HepG2 (cell line): ENCODE measurements around the gene FSIP1. TPM values are rescaled to one million over a fixed set of nuclear protein-coding genes. Genes with fewer than 3 reads are reported as not detected.

ENCODE experiments used
- ATAC-seq: fragments of 200-7000 bp; cut with Tn5 transposase; 3 replicates; pipeline ENCODE4 v1.9.1; 2020; ENCODE audit warnings: mild to moderate bottlenecking, moderate library complexity
- BruUV-seq: library from RNA; stranded (reverse); fragments of 400-500 nt; replicated peaks from 2 replicates; lab custom pipeline; 2021; lab: Mats Ljungman, UMichigan
- CTCF ChIA-PET: fragments of 300-600 bp; formaldehyde crosslinking; extraction: SDS; loops from one replicate; lab custom pipeline; 2021; ENCODE audit warnings: low total read pairs, inconsistent platforms, low intra/inter-chr PET ratio; lab: Yijun Ruan, JAX
- POLR2A ChIA-PET: fragments of 350-600 bp; sonication (Branson Sonifier 250); formaldehyde crosslinking; loops from one replicate; lab custom pipeline; 2020; ENCODE audit warnings: antibody characterized with exemption, inconsistent platforms; lab: Yijun Ruan, JAX
- DNase-seq: peaks from one replicate; pipeline ENCODE4 v3.0.0-alpha.2; 2015; ENCODE audit warnings: low spot score
- FAIRE-seq: peaks from 3 replicates; lab custom pipeline; 2011; peaks lifted over from hg19 to GRCh38; lab: Jason Lieb, UNC
- H2AFZ ChIP-seq: one replicate; pipeline ENCODE4 v1.6.1; 2011; ENCODE audit warnings: low read length, inconsistent platforms
- H3K27ac ChIP-seq: fragments of 300-600 bp; 3 replicates; pipeline ENCODE4 v1.8.0; 2011; ENCODE audit warnings: mixed run types, mild to moderate bottlenecking, mixed read lengths, low read length, inconsistent platforms; ENCODE audit not compliant: insufficient read depth; ENCODE audit errors: extremely low read length
- H3K27me3 ChIP-seq, 2 experiments: fragments of 200-600 bp in 1 of 2; 2 replicates in 1 of 2; 3 replicates in 1 of 2; pipeline versions ENCODE4 v1.6.0 to v1.8.0; 2011; ENCODE audit warnings: low read length in 2 of 2, mild to moderate bottlenecking in 2 of 2, moderate library complexity in 2 of 2, inconsistent platforms in 1 of 2; ENCODE audit not compliant: insufficient read depth in 2 of 2, control insufficient read depth in 1 of 2
- H3K36me3 ChIP-seq, 2 experiments: fragments of 200-600 bp in 1 of 2; replicated peaks in 1 of 2; 2 replicates in 1 of 2; 3 replicates in 1 of 2; pipeline versions ENCODE4 v1.5.1 to v1.8.0; 2011; ENCODE audit warnings: low read length in 2 of 2, inconsistent platforms in 1 of 2; ENCODE audit not compliant: insufficient read depth in 2 of 2, control insufficient read depth in 1 of 2
- H3K4me1 ChIP-seq: 2 replicates; pipeline ENCODE4 v1.5.1; 2012; ENCODE audit warnings: low read length, inconsistent platforms; ENCODE audit not compliant: insufficient read depth
- H3K4me2 ChIP-seq: 2 replicates; pipeline ENCODE4 v1.6.0; 2011; ENCODE audit warnings: low read depth, low read length, inconsistent platforms
- H3K4me3 ChIP-seq, 3 experiments: fragments of 200-600 bp in 1 of 3; sonication (generic), shearing (Covaris generic) in 1 of 3; replicated peaks in 1 of 3; 2 replicates each; pipeline ENCODE4 v1.5.1; 2011 to 2016; ENCODE audit warnings: low read length in 3 of 3, inconsistent platforms in 2 of 3, low read depth in 2 of 3, mild to moderate bottlenecking in 2 of 3, control low read depth in 1 of 3, mixed read lengths in 1 of 3; ENCODE audit not compliant: insufficient read depth in 1 of 3
- H3K79me2 ChIP-seq: one replicate; pipeline ENCODE4 v1.6.1; 2011; ENCODE audit warnings: low read length, inconsistent platforms; ENCODE audit not compliant: insufficient read depth
- H3K9ac ChIP-seq: 2 replicates; pipeline ENCODE4 v1.6.0; 2011; ENCODE audit warnings: mild to moderate bottlenecking, low read depth, low read length, inconsistent platforms; ENCODE audit not compliant: insufficient read depth
- H3K9me3 ChIP-seq: 2 replicates; pipeline ENCODE4 v1.5.1; 2012; ENCODE audit warnings: mild to moderate bottlenecking, low read length
- H4K20me1 ChIP-seq: 2 replicates; pipeline ENCODE4 v1.6.0; 2011; ENCODE audit warnings: inconsistent platforms, mild to moderate bottlenecking, low read length, moderate library complexity; ENCODE audit not compliant: insufficient read depth
- ARID3A ChIP-seq: IDR thresholded peaks from 2 replicates; pipeline ENCODE4 v1.6.1; 2012; ENCODE audit warnings: low read depth, low read length, improper control_type of control experiment
- CBX5 ChIP-seq: sonication (generic); formaldehyde crosslinking; IDR thresholded peaks from 2 replicates; pipeline ENCODE4 v1.4.0; 2020; ENCODE audit warnings: missing genetic modification reagents, borderline replicate concordance
- FOXA1 ChIP-seq, 2 experiments: fragments of 450-650 bp in 1 of 2; sonication (generic) in 1 of 2; formaldehyde crosslinking in 1 of 2; IDR thresholded peaks; 2 replicates each; pipeline versions ENCODE4 v1.4.0 to v1.6.1; 2016 to 2020; ENCODE audit warnings: missing genetic modification reagents in 1 of 2
- HNF1A ChIP-seq, 2 experiments: sonication (generic) in 1 of 2; formaldehyde crosslinking in 1 of 2; IDR thresholded peaks; 2 replicates each; pipeline versions ENCODE4 v1.4.0 to v1.6.1; 2016 to 2020; ENCODE audit warnings: borderline replicate concordance in 1 of 2, low read depth in 1 of 2, mild to moderate bottlenecking in 1 of 2, missing genetic modification reagents in 1 of 2
- IRF9 ChIP-seq: sonication (generic); formaldehyde crosslinking; IDR thresholded peaks from 2 replicates; pipeline ENCODE4 v1.8.0; 2022; ENCODE audit warnings: missing genetic modification reagents, mild to moderate bottlenecking, borderline replicate concordance
- KAT2B ChIP-seq: fragments of 150-350 bp; IDR thresholded peaks from 2 replicates; pipeline ENCODE4 v1.6.1; 2014; ENCODE audit warnings: low read depth, low read length, borderline replicate concordance
- KLF11 ChIP-seq: IDR thresholded peaks from 2 replicates; pipeline ENCODE4 v1.6.1; 2016; ENCODE audit warnings: missing compliant biosample characterization
- NR0B2 ChIP-seq: sonication (generic); formaldehyde crosslinking; IDR thresholded peaks from 2 replicates; pipeline ENCODE4 v1.4.0; 2020; ENCODE audit warnings: mild to moderate bottlenecking, missing genetic modification reagents
- PCBP1 ChIP-seq: fragments of 200-400 bp; formaldehyde crosslinking; IDR thresholded peaks from 2 replicates; pipeline ENCODE4 v1.6.1; 2017; ENCODE audit warnings: mild to moderate bottlenecking, low read depth, low read length, borderline replicate concordance
- PHF21A ChIP-seq: sonication (generic); formaldehyde crosslinking; IDR thresholded peaks from 2 replicates; pipeline ENCODE4 v1.5.0; 2020; ENCODE audit warnings: mild to moderate bottlenecking, missing genetic modification reagents
- PPARG ChIP-seq: conservative IDR thresholded peaks from 2 replicates; pipeline ENCODE4 v1.6.1; 2016; ENCODE audit warnings: missing biosample characterization, missing genetic modification reagents
- RFX1 ChIP-seq: fragments of 450-650 bp; IDR thresholded peaks from 2 replicates; pipeline ENCODE4 v1.6.1; 2017
- SMAD9 ChIP-seq: sonication (generic); formaldehyde crosslinking; IDR thresholded peaks from 2 replicates; pipeline ENCODE4 v1.5.1; 2020; ENCODE audit warnings: mild to moderate bottlenecking, missing genetic modification reagents
- TCF12 ChIP-seq, 2 experiments: fragments of 450-650 bp in 1 of 2; sonication (generic) in 1 of 2; formaldehyde crosslinking in 1 of 2; IDR thresholded peaks; 2 replicates each; pipeline versions ENCODE4 v1.6.1 to v1.8.0; 2017 to 2022; ENCODE audit warnings: antibody characterized with exemption in 1 of 2, mild to moderate bottlenecking in 1 of 2, missing genetic modification reagents in 1 of 2, moderate library complexity in 1 of 2
- TCF7 ChIP-seq: sonication (generic); IDR thresholded peaks from 2 replicates; pipeline ENCODE4 v1.6.1; 2016; ENCODE audit warnings: antibody characterized with exemption, low read depth
- ZC3H13 ChIP-seq: sonication (generic); formaldehyde crosslinking; IDR thresholded peaks from 2 replicates; pipeline ENCODE4 v1.8.1; 2023; ENCODE audit warnings: mild to moderate bottlenecking, missing genetic modification reagents, moderate library complexity
- ZNF577 ChIP-seq: sonication (generic); formaldehyde crosslinking; IDR thresholded peaks from 2 replicates; pipeline ENCODE4 v1.4.0; 2020; ENCODE audit warnings: mild to moderate bottlenecking, low read depth, missing genetic modification reagents, borderline replicate concordance
- WGBS: methylation state at CpG from one replicate; pipeline ENCODE4 v1.1.6; 2017; ENCODE audit warnings: low lambda C conversion rate; 5-methylcytosine and 5-hydroxymethylcytosine counted together
- in situ Hi-C: cut with HindIII; loops from 2 replicates; pipeline ENCODE4 v1.10.0; 2017; ENCODE audit warnings: low pct_unique_long_range_greater_than_20kb; ENCODE audit not compliant: extremely low pct_ligation_motif_present
- intact Hi-C: fragments of 100-400 bp; cut with micrococcal nuclease; formaldehyde crosslinking; loops from one replicate; pipeline ENCODE4 v1.10.0; 2022; ENCODE audit not compliant: unreplicated experiment
- polyA plus RNA-seq, 8 experiments: library from polyadenylated mRNA; depleted of rRNA in 3 of 8; stranded (reverse) in 7 of 8; unstranded in 1 of 8; fragments of >200 nt; fragmentation: Illumina TruSeq in 4 of 8; extraction: Trizol in 4 of 8; gene quantifications; 2 replicates each; pipeline versions ENCODE4 v1.2.1 to v1.2.3, GENCODE V29; 2011 to 2016; ENCODE audit warnings: low read depth in 4 of 8, missing spikeins in 1 of 8, mixed read lengths in 1 of 8; ENCODE audit not compliant: insufficient read depth in 1 of 8
- total RNA-seq, 5 experiments: library from RNA; depleted of rRNA; stranded (reverse); fragments of >200 nt; fragmentation: Illumina TruSeq; extraction: Trizol; gene quantifications; 2 replicates each; pipeline ENCODE4 v1.2.3, GENCODE V29; 2016; ENCODE audit warnings: low read depth in 1 of 5

Gene FSIP1
- total and polyA plus RNA-seq, 2 of the 13 experiments (the other 11 are each of a cell fraction or from before 2014, with no cell fraction given): 0.18 TPM; not detected in 1

GRCh38 chr15:39605146-39605545 lies 177.5 kb downstream of the FSIP1 start:
- no peak overlapping the region for H3K9ac ChIP-seq
- peaks cover 1 to 5% of the 10 kb centered on the region in 2 experiments; a peak in 2 of 5 replicates for H3K27me3 ChIP-seq
- no peaks in the 10 kb centered on the region for H3K79me2 ChIP-seq
- ChIA-PET CTCF (interaction anchor here (0.9 kb wide), 1 partner anchor 152 kb away, joined by 3 read pairs; no protein-coding TSS in a partner anchor), POLR2A (no interaction called here)
- H3K4me2 ChIP-seq: no peak overlapping the region
- in situ Hi-C loops: loop anchor here (10.0 kb wide), 1 partner anchor 160 kb away; no protein-coding TSS in a partner anchor
- H4K20me1 ChIP-seq: no peaks in the 10 kb centered on the region
- DNase-seq (no peak), FAIRE-seq (no peak), ATAC-seq (no peak)
- no peaks in the 10 kb centered on the region for H3K36me3 ChIP-seq
- no peak overlapping the region for H2AFZ ChIP-seq
- no peak overlapping the region for H3K4me3 ChIP-seq
- no peaks in the 10 kb centered on the region for H3K4me1 ChIP-seq
- H3K9me3 ChIP-seq: no peaks in the 10 kb centered on the region
- intact Hi-C loops: no loop called here
- BruUV-seq: no TSS peak
- WGBS: 0% methylated on average over 1 of the region's 1 CpG
- H3K27ac ChIP-seq: no peak overlapping the region
- no peak for TF ChIP-seq PPARG (CRISPR knock-in tag)
- TF ChIP-seq PHF21A (CRISPR knock-in tag): no peak
- no peak for TF ChIP-seq ZNF577 (CRISPR knock-in tag)
- no peak for TF ChIP-seq SMAD9
- TF ChIP-seq CBX5 (CRISPR knock-in tag): no peak
- no peak for TF ChIP-seq IRF9 (CRISPR knock-in tag)
- no peak for TF ChIP-seq RFX1
- TF ChIP-seq TCF7: no peak
- TF ChIP-seq ARID3A: no peak
- no peak for TF ChIP-seq ZC3H13 (CRISPR knock-in tag)
- TF ChIP-seq NR0B2 (CRISPR knock-in tag): no peak
- no peak for TF ChIP-seq FOXA1 (IDR thresholded peaks at IDR 0.05)
- no peak for TF ChIP-seq FOXA1 (CRISPR knock-in tag; IDR thresholded peaks at IDR 0.05)
- TF ChIP-seq HNF1A (IDR thresholded peaks at IDR 0.05; ENCODE audit: low read depth): no peak
- TF ChIP-seq HNF1A (CRISPR knock-in tag; IDR thresholded peaks at IDR 0.05; ENCODE audit: borderline replicate concordance): no peak
- no peak for TF ChIP-seq KAT2B
- no peak for TF ChIP-seq PCBP1
- no peak for TF ChIP-seq TCF12 (IDR thresholded peaks at IDR 0.05)
- TF ChIP-seq TCF12 (CRISPR knock-in tag; IDR thresholded peaks at IDR 0.05): no peak
- no peak for TF ChIP-seq KLF11 (CRISPR knock-in tag)
